Choroid plexus epithelial cell (primary cell): ENCODE results near the gene WDR49.

ENCODE experiments used
- DNase-seq: peaks from one replicate; pipeline ENCODE4 v3.0.0-alpha.2; 2010; ENCODE audit warnings: low read depth
- H3K4me3 ChIP-seq: 2 replicates; pipeline ENCODE4 v1.5.1; 2011; ENCODE audit warnings: low read depth, mild to moderate bottlenecking, control low read depth, low read length, moderate library complexity
- CTCF ChIP-seq: conservative IDR thresholded peaks from 2 replicates; pipeline ENCODE4 v1.5.1; 2011; ENCODE audit warnings: low read depth, mild to moderate bottlenecking, control low read depth, inconsistent platforms, low read length, moderate library complexity

The WDR49 gene

GRCh38 chr3:167675848-167676247, 22.1 kb upstream of the WDR49 start:
- no peak for DNase-seq
- no peak for TF ChIP-seq CTCF
- H3K4me3 ChIP-seq, result no peak overlapping the region

GRCh38 chr3:167673221-167673620, 19.5 kb upstream of the WDR49 start:
- no peak for TF ChIP-seq CTCF
- H3K4me3 ChIP-seq, result no peak overlapping the region
- no peak for DNase-seq

DNA sequence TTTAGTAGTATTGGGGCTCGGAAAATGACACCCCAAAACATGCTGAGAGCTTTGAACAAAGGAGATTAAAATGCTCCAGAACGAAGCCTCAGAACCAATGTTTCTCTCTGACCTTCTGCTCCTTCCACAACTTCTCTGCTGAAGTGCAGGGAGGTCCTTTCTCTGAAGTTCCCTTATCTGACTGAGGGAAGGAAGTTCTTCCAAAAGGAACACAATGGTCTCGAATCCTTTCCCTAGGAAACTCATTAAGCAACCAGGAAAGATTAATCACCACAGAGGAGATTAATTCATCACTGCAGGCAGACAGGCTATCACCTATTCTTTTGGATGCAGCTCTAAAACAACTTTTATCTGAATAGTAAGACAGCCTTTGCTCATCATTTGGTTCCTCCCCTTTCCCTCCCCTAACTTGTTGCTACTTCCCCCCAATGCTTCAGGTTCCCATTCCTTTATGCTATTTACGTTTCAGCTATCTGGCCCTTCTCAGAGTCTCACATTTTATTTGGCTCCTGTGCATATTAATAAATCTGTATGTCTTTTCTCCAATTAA, 18.2 kb upstream of the WDR49 start:
- no peak for TF ChIP-seq CTCF
- H3K4me3 ChIP-seq, result no peak overlapping the region
- DNase-seq, result no peak

DNA sequence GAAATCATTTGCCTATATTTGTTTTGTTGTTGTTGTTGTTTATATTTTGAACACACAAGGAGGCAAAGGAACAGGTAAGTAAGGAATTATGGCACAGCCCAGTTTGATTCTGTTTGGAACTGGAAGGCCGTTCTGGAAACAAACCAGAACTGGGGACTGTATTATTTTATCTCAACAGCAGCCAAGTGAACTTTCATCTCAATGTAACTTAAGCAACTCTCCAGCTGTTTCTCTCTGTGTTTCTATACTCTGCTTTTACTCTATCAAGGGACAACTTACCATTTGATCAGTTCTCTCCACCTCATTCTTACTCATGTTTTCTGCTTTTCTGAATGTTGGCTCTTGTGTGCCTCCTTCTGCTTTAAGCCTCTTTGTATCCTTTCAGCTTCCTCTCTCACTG, 16.0 kb upstream of the WDR49 start:
- no peak for DNase-seq
- H3K4me3 ChIP-seq, result no peak overlapping the region
- TF ChIP-seq CTCF, result no peak

- no peak overlapping the region for H3K4me3 ChIP-seq
- no peak for DNase-seq
- no peak for TF ChIP-seq CTCF
Observed at GRCh38 chr3:167668651-167669050, 14.9 kb upstream of the WDR49 start.

DNA sequence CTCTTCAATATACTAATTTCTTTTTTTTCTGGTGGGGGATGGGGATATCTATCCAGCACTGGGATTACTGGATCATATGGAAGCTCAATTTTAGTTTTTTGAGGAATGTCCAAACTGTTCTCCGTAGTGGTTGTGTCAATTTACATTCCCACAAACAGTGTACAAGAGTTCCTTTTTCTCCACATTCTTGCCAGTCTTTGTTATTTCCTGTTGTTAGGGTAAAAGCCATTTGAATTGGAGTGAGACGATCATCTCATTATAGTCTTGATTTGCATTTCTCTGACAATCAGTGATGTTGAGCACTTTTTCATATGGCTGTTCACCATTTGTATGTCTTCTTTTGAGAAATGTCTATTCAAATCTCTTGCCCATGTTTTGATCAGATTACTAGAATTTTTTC, 12.8 kb upstream of the WDR49 start:
- DNase-seq, result no peak
- TF ChIP-seq CTCF, result no peak
- H3K4me3 ChIP-seq, result no peak overlapping the region

- no peak for TF ChIP-seq CTCF
- DNase-seq, result no peak
- H3K4me3 ChIP-seq, result no peak overlapping the region
Observed at GRCh38 chr3:167662919-167663400, 9.2 kb upstream of the WDR49 start.
